C1 segment of cervical spinal cord (tissue), 14 donors: ENCODE results near the gene DCBLD1.
"Not testable (repeated sequence)": the region's sequence is repeated elsewhere in the genome, so short reads cannot be mapped to it uniquely, and the experiment has no call there.

ENCODE experiments used
- DNase-seq, 14 donors: peaks; one replicate each; lab custom pipeline; 2025; lab: John Stamatoyannopoulos, UW

DCBLD1 gene

DNA sequence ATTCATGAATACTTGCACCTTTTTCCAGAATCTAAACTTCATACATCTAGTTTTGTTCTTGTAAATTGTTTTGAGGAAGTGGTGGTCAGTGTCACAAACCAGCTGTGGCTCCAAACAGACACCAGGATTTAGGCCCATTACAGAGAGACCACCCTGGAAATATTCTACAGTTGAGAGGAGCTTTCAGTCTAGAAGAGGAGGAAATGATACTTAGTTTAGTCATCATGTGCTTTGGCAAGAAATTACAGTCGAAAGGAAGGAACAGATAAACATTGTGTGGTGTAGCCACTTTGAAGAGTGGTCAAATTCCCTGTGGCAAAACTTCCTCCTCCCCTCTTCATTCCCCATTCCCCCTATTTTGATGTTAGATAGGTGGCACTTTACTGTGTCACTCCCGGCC lies 15.7 kb downstream of the DCBLD1 start:
- DNase-seq, result no peak

- DNase-seq, result no peak
These were observed 19.2 kb downstream of the DCBLD1 start for GRCh38 chr6:117501722-117502121.

GRCh38 chr6:117502580-117502979 lies 20.1 kb downstream of the DCBLD1 start:
- no peak for DNase-seq

GRCh38 chr6:117503211-117503610 lies 20.7 kb downstream of the DCBLD1 start:
- no peak for DNase-seq

DNA sequence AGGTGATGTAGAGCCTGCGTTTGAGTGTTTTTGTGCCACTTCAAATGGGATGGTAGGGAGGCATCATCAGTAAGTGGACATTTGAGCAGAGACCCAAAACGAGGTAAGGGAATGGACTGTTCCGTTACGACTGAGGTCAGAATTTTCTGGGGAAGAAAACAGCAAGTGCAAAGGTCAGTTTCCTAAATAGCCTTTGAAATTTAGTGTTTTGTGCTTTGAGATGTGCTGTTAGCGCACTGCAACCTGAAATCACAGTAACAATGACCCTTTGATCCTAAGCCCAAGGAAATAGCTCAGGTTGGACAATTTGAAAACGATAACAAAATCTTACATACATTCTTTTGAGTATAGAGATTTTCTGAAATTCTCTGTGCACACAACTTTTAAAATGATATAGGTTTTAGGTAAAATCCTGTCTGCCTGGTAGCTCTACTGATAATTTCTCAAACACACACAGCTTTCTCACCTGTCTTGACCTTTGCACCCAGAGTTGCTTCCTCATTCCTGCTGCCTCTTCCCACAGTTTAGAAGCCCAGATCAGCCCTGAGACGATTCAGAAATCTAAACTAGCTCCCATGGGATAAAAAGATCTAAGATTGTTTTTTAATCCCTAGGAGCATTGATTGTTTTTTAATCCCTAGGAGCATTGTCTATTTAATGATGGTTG lies 22.1 kb downstream of the DCBLD1 start:
- no peak for DNase-seq

GRCh38 chr6:117505311-117505710 lies 22.8 kb downstream of the DCBLD1 start:
- DNase-seq, result no peak

DNA sequence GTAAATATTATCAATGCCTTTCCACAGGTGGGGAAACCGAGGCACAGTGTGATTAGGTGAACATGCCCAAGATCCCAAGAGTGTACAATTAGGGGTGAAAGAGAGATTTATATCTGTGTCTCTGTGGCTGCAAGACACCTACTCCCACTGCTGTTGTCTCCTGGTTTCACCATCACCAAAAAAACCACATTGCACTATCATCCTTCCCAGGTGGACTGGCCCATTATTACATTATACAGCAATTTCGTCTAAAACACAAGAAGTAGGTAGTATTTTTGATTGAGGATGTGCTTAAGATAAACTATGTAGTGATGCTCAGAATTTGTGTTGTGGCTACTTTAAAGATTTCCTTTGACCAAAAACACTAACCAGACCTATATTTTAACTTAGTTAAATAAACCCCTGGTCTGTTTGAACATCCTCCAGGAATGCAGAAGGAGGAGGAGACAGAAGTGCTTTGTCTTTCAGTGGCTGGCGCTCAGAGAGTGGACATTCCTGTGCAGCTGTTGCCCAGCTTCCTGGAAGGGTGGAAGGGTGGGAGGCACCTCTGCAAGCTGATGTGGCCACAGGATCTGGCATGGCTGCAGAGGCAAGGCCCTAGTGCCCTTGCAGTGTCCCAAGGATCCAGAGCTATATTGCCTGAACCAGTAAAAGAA lies 23.8 kb downstream of the DCBLD1 start:
- no peak for DNase-seq

GRCh38 chr6:117506907-117507306 lies 24.4 kb downstream of the DCBLD1 start:
- no peak for DNase-seq

GRCh38 chr6:117508450-117508971 lies 26.0 kb downstream of the DCBLD1 start:
- no peak for DNase-seq

DNA sequence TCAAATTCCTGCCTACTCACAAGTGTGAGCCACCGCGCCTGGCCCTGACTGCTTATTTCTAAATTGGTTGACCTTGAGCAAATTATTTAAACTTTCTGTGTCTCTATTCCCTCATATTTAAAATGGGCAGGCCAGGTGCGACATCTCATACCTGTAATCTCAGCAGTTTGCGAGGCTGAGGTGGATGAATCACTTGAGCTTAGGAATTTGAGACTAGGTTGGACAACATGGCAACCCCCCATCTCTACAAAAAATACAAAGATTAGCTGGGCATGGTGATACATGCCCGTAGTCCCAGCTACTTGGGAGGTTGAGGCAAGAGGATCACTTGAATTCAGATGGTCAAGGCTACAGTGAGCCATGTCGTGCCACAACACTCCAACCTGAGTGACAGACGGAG lies 26.5 kb downstream of the DCBLD1 start:
- no peak for DNase-seq

DNA sequence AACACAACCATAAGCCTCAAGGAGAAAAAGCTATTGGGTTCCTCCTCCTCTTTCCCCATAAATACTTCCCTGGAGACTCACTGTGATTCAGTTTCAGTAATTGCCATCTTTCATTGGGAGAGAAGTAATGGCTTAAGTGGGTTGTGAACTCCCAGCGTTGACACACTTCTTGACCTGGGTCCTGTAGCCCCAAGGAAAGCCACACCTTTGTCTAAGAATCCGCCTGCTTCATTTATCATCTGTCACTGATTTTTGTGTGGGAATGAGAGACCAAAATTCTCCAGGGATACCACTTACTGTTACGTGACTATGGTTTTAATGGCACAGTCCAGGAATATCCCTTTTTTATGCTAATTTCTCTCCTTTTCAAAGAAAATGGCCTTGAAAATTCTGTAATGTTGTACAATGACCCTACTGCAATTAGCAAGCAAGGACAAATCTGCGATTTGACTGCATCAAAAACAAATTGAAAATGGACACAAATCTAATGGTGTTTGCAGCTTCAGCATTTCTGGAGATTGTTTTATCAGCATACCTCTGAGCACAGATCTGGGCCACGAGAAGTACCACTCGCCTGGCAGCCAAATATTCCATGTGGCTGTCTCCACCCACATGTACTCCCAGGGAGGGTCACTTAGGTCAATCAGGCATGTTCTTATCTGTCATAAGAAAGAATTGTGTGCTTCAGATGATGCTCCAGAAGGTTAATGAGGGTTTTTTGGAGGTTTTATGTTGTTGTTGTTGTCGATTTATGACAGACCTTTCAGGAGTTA lies 29.8 kb downstream of the DCBLD1 start:
- no peak for DNase-seq

DNA sequence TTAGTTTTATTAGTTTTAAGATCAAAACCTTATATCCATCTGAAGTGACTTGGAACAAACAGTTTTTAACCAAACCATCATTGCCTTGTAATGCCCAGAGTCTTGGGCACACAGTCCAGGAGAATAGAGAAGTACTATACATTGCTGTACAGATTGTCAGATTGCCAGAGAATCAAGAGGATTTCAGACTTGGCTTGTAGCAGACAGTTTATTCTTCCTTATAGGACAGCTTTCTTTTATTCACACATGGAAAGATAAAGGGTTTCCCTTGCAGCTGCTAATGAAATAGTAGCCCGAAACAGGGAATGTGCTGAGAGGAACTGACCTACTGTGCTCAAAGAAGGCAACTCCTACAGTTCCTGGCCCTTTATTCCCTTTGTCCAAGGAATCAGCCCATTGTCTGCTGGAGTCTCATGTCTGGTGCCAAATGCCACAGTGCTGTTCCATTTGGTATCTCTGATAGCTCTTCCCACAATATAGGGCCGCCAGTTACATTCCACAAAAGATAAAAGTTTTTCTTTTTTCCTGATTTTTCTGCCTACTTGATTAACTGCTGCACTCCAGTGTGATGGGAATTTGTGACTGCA lies 30.6 kb downstream of the DCBLD1 start:
- DNase-seq, result no peak

DNA sequence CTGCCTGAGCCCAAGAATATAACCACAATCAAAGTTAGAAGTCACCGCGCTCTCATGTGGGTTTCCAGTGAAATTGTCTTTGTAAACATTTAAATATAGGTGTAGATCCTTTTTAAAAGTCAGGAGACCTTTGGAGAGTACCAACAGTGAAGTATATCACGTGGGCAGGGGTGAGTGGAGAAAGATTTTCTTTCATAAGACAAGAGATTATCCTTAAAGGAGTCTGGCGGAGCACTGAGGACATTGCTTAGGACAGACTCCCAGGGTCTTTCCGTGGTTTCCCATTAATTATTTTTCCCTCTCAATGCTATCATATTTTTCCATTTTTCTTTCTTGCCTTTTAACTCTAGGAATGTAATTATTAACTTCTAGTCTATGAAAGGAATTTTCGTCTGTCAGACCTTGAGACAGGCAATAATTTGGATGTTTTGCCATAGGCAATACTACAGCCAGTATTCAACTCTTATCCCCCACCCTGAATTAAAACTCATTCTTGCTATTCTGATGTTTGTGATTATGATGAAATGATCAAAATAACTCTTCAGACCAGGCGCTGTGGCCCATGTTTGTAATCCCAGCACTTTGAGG lies 31.4 kb downstream of the DCBLD1 start:
- DNase-seq, result no peak

GRCh38 chr6:117514655-117515054 lies 32.2 kb downstream of the DCBLD1 start:
- no peak for DNase-seq

GRCh38 chr6:117515326-117515725 lies 32.9 kb downstream of the DCBLD1 start:
- DNase-seq, result no peak

DNA sequence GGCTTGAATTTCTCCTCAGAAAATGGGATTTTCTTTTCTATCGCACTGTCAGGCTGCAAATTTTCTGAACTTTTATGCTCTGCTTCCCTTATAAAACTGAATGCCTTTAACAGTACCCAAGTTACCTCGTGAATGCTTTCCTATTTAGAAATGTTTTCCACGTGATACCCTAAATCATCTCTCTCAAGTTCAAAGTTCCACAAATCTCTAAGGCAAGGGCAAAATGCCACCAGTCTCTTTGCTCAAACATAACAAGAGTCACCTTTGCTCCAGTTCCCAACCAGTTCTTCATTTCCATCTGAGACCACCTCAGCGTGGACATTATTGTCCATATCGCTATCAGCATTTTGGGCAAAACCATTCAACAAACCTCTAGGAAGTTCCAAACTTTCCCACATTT lies 35.5 kb downstream of the DCBLD1 start:
- DNase-seq, result not testable (repeated sequence)

DNA sequence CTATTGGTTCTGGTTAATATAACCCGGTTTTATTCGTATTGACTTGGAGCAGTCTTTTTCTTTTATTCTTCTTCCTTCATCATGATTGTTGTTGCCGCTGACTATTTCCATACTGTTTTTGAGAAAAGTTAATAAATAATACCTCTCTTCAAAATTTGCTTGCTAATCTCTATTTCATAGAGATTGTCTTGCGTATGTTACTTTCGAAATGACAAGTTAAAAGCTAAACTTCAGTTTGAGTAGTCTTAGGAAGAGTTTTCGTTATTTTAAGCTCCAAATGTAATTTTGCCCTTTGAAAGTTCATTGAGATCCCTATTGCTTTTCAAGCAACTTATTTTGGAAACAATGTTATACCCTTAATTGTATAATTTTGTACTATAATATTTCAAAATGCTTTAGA lies 36.4 kb downstream of the DCBLD1 start:
- DNase-seq, result no peak

- no peak for DNase-seq
These were observed 38.3 kb downstream of the DCBLD1 start for GRCh38 chr6:117520603-117521395.

- no peak for DNase-seq
These were observed 39.5 kb downstream of the DCBLD1 start for GRCh38 chr6:117521791-117522502.

GRCh38 chr6:117525607-117526006 lies 43.1 kb downstream of the DCBLD1 start:
- DNase-seq, result no peak
